CD4-positive, alpha-beta T cell (primary cell): Measurements from ENCODE around the gene SDC3. TPM values are rescaled to one million over a fixed set of nuclear protein-coding genes. Genes with fewer than 3 reads are reported as not detected.

ENCODE experiments used
- ATAC-seq: fragments of 200-7000 bp; cut with Tn5 transposase; one replicate; pipeline ENCODE4 v1.10.0; 2022; ENCODE audit warnings: mild to moderate bottlenecking; ENCODE audit not compliant: poor library complexity
- CTCF ChIA-PET: fragments of 350-600 bp; sonication (Branson Sonifier 250); formaldehyde crosslinking; loops from one replicate; lab custom pipeline; 2021; ENCODE audit warnings: antibody characterized with exemption, inconsistent platforms; lab: Charles Lee
- POLR2A ChIA-PET: fragments of 350-600 bp; sonication (Branson Sonifier 250); formaldehyde crosslinking; loops from one replicate; lab custom pipeline; 2021; ENCODE audit warnings: antibody characterized with exemption, inconsistent platforms; lab: Charles Lee
- DNase-seq, 14 experiments: peaks; one replicate each; pipeline ENCODE4 v3.0.0-alpha.2; 2013 to 2020; ENCODE audit warnings: mixed read lengths in 2 of 14
- H3K27ac ChIP-seq, 2 donors: one replicate each; pipeline versions ENCODE4 v1.5.1 to v1.7.0; 2013; ENCODE audit warnings: low read length in 2 of 2, low read depth in 1 of 2, mild to moderate bottlenecking in 1 of 2
- H3K27me3 ChIP-seq, 2 experiments: 1 replicate in 1 of 2; 2 replicates in 1 of 2; pipeline versions ENCODE4 v1.6.1 to v1.7.0; 2013; ENCODE audit warnings: low read length in 2 of 2, control low read depth in 1 of 2, mild to moderate bottlenecking in 1 of 2, moderate library complexity in 1 of 2; ENCODE audit not compliant: insufficient read depth in 2 of 2, control insufficient read depth in 1 of 2
- H3K36me3 ChIP-seq: one replicate; pipeline ENCODE4 v1.6.1; 2013; ENCODE audit warnings: low read length, control low read depth; ENCODE audit not compliant: insufficient read depth
- H3K4me1 ChIP-seq: one replicate; pipeline ENCODE4 v1.6.1; 2013; ENCODE audit warnings: low read length, control low read depth; ENCODE audit not compliant: insufficient read depth
- H3K4me3 ChIP-seq: one replicate; pipeline ENCODE4 v1.5.1; 2013; ENCODE audit warnings: mild to moderate bottlenecking, low read length, moderate library complexity
- H3K9me3 ChIP-seq, 2 experiments: 1 replicate in 1 of 2; 2 replicates in 1 of 2; pipeline versions ENCODE4 v1.6.1 to v1.7.0; 2013; ENCODE audit warnings: low read length in 2 of 2, mild to moderate bottlenecking in 2 of 2, control low read depth in 1 of 2, moderate library complexity in 1 of 2; ENCODE audit not compliant: control insufficient read depth in 1 of 2, insufficient read depth in 1 of 2
- H3K27ac Mint-ChIP-seq: one replicate; pipeline ENCODE4 v1.8.0; 2020; ENCODE audit warnings: mixed read lengths
- H3K27me3 Mint-ChIP-seq: one replicate; pipeline ENCODE4 v1.8.0; 2021; ENCODE audit warnings: mixed read lengths
- H3K36me3 Mint-ChIP-seq: one replicate; pipeline ENCODE4 v1.8.0; 2021; ENCODE audit warnings: low read depth, mixed read lengths
- H3K4me1 Mint-ChIP-seq: one replicate; pipeline ENCODE4 v1.8.0; 2021; ENCODE audit warnings: low read depth, mixed read lengths
- H3K4me3 Mint-ChIP-seq: one replicate; pipeline ENCODE4 v1.8.0; 2020; ENCODE audit warnings: mild to moderate bottlenecking, mixed read lengths
- H3K9me3 Mint-ChIP-seq: one replicate; pipeline ENCODE4 v1.8.0; 2020; ENCODE audit warnings: mixed read lengths
- CTCF ChIP-seq: fragments of 200-600 bp; IDR thresholded peaks from one replicate; pipeline ENCODE4 v1.8.0; 2022; ENCODE audit warnings: antibody characterized with exemption, mild to moderate bottlenecking
- intact Hi-C, 2 experiments: fragments of 100-400 bp; cut with DNase I in 1 of 2; cut with micrococcal nuclease in 1 of 2; formaldehyde crosslinking; loops; one replicate each; pipeline versions ENCODE4 v1.15.1 to v1.9.0; 2023 to 2025; cut with DNase I, micrococcal nuclease
- total RNA-seq, 174 experiments: library from RNA in 2 of 174; stranded (reverse) in 2 of 174; gene quantifications; one replicate each; pipeline ENCODE4 v1.2.3 and lab custom pipeline; 2021 to 2026

Gene SDC3
- total RNA-seq, 2 experiments from 2014 or later = 0.14 TPM; not detected in 1

DNA sequence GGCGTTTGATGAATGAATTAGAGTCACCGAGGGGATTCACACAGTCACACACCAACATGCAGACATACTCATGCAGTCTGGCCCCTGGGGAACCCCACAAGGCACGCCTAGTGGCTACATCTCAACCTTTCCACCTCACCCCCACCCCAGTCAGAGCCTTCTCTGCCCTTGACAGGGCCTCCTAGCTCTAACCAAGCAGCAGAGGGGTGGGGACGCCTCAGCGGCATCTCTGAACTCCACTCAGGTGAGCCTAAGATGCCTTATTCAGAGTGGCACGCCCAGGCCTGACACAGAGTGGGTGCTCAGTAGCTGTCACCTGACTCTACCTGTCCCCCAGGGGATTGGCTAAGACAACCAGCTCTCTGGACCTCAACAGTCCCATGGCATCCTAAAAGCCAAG is 3.7 kb upstream of the SDC3 start:
- no peak overlapping the region for H3K27ac ChIP-seq
- POLR2A ChIA-PET = no interaction called here

DNA sequence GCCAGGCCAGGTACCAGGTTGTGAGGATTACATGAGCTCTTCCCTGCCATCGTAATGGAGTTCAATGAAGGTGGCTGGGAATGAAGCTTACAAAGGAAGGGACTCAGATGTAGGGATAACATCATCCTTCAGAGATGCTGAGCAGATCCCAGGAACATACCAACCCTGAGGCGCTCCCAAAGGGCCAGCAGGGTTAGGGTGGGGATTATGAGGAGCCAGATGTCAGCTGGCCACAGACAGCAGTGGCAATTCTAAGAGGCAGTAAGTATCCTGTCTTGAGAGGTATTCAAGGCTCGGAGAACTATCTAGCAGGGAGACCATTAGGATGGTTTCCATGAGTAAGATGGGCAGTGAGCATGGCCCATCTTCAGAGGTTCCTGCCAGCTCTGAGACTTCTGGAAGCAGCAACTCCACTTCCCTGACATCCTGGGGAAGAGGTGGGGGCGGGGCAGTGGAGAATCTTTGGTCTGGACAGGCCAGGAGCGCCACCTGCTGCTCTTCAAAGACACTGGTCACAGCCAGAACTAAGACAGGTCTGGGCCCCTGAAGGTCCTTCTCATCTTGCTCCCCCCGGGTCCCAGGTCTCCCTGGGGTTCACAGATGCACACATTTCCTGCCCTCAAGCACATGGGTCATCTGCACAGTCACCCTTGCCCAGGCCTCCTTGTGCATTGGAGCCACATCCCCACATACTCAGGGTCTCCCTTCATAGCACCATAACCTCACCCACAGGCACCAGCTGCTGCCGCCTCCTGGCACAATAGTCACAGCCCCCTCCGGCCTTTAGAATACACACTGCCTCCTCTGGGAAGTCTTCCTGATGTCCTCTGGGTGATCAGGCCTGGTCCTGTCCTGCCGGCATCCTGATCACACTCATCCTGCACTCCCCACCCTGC is 2.7 kb upstream of the SDC3 start:
- CTCF ChIA-PET = interaction anchor here (0.9 to 1.3 kb wide), 2 partner anchors 12 to 131 kb away, joined by 3 to 4 read pairs; no protein-coding TSS in a partner anchor
- peak in 12 of 14 experiments; percentile 11 to 71 (median 38) for DNase-seq
- peaks cover 32% of the 10 kb centered on the region for H3K4me1 ChIP-seq
- ATAC-seq = no peak
- H3K9me3 ChIP-seq = peaks cover 0 to 8% of the 10 kb centered on the region in 2 experiments
- H3K4me1 Mint-ChIP-seq = peaks cover 16% of the 10 kb centered on the region
- POLR2A ChIA-PET = interaction anchor here (0.8 to 0.9 kb wide), 2 partner anchors 109 to 191 kb away, joined by 3 read pairs; no protein-coding TSS in a partner anchor
- peaks cover 21 to 32% of the 10 kb centered on the region in 2 experiments for H3K27me3 ChIP-seq
- H3K36me3 Mint-ChIP-seq = no peaks in the 10 kb centered on the region
- no peak overlapping the region for H3K27ac Mint-ChIP-seq
- no peaks in the 10 kb centered on the region for H3K36me3 ChIP-seq
- peaks cover 27% of the 10 kb centered on the region for H3K27me3 Mint-ChIP-seq
- H3K27ac ChIP-seq = no peak overlapping the region
- peak; percentile 60 for TF ChIP-seq CTCF
- H3K4me3 ChIP-seq = no peak overlapping the region
- H3K4me3 Mint-ChIP-seq = peak overlapping the region; percentile 72
- H3K9me3 Mint-ChIP-seq = no peaks in the 10 kb centered on the region
- intact Hi-C loops = loop anchor here (1.0 to 5.0 kb wide), 5 partner anchors 110 to 1741 kb away; partner anchors contain the start of genes RBBP4 (in 1 of the 2) and ZBTB8OS (in 1 of the 2)

More for the DNA sequence above, 3.7 kb upstream of the SDC3 start:
- H3K27me3 ChIP-seq = peaks cover 12 to 24% of the 10 kb centered on the region in 2 experiments
- Mint-ChIP-seq H3K4me1 (peaks cover 16% of the 10 kb centered on the region), H3K9me3 (no peaks in the 10 kb centered on the region), H3K4me3 (no peak overlapping the region), H3K27ac (no peak overlapping the region), H3K36me3 (no peaks in the 10 kb centered on the region), H3K27me3 (peaks cover 23% of the 10 kb centered on the region)
- H3K9me3 ChIP-seq = peaks cover 0 to 8% of the 10 kb centered on the region in 2 experiments
- peaks cover 32% of the 10 kb centered on the region for H3K4me1 ChIP-seq
- no peak for TF ChIP-seq CTCF
- CTCF ChIA-PET = interaction anchor here (0.9 kb wide), 1 partner anchor 11 kb away, joined by 3 read pairs; no protein-coding TSS in a partner anchor
- H3K36me3 ChIP-seq = no peaks in the 10 kb centered on the region
- H3K4me3 ChIP-seq = no peak overlapping the region
- intact Hi-C loops = loop anchor here in 1 of 2 experiments (5.0 kb wide), 3 partner anchors 130 to 1740 kb away; partner anchors contain the start of genes RBBP4 and ZBTB8OS
- DNase-seq = no peak
- ATAC-seq = no peak

GRCh38 chr1:30909365-30910068 is 959 bp upstream of the SDC3 start:
- intact Hi-C loops = loop anchor here (2.0 to 5.0 kb wide), 4 partner anchors 109 to 1743 kb away; partner anchors contain the start of genes RBBP4 (in 1 of the 2) and ZBTB8OS (in 1 of the 2)
- Histone ChIP-seq H3K36me3 (no peaks in the 10 kb centered on the region), H3K27ac (no peak overlapping the region), H3K9me3 (peaks cover 0 to 8% of the 10 kb centered on the region in 2 experiments), H3K27me3 (peaks cover 23 to 36% of the 10 kb centered on the region in 2 experiments), H3K4me3 (no peak overlapping the region), H3K4me1 (peaks cover 32% of the 10 kb centered on the region)
- H3K27me3 Mint-ChIP-seq = peaks cover 41% of the 10 kb centered on the region
- TF ChIP-seq CTCF = no peak
- H3K27ac Mint-ChIP-seq = no peak overlapping the region
- ChIA-PET CTCF (interaction anchor here (1.0 kb wide), 1 partner anchor 190 kb away, joined by 4 read pairs; no protein-coding TSS in a partner anchor), POLR2A (no interaction called here)
- ATAC-seq = no peak
- no peak for DNase-seq
- no peaks in the 10 kb centered on the region for H3K9me3 Mint-ChIP-seq
- H3K4me3 Mint-ChIP-seq = peak overlapping the region; percentile 90
- H3K4me1 Mint-ChIP-seq = peaks cover 16% of the 10 kb centered on the region
- H3K36me3 Mint-ChIP-seq = no peaks in the 10 kb centered on the region
